ENCODE data around the gene LIMD2. TPM values are rescaled to one million over a fixed set of nuclear protein-coding genes. Genes with fewer than 3 reads are reported as not detected.

LIMD2 gene
- total and polyA plus RNA-seq, 4 donors, result 26.4 to 69.5 (median 30.5) TPM

- H3K9me3 ChIP-seq (ENCODE audit: control insufficient read depth in 4 of 4, insufficient read depth in 3 of 4, low read length in 3 of 4), result no peaks in the 10 kb centered on the region
- DNase-seq (no peak), ATAC-seq (ENCODE audit: insufficient read depth, low FRiP score) (no peak)
- H3K4me3 ChIP-seq, result no peak overlapping the region
- peaks cover 18 to 39% (median 33%) of the 10 kb centered on the region in 4 donors for H3K36me3 ChIP-seq (ENCODE audit: control insufficient read depth in 4 of 4, insufficient read depth in 4 of 4, low read length in 4 of 4)
- WGBS, 2 donors, result 93 to 94% methylated on average over 6 of the region's 6 CpGs
- no peak overlapping the region for H3K27ac ChIP-seq (ENCODE audit: low read depth in 1 of 2, low read length in 1 of 2)
- H3K9ac ChIP-seq (ENCODE audit: insufficient read depth in 1 of 2, low read length in 2 of 2), result no peak overlapping the region
- TF ChIP-seq CTCF (IDR thresholded peaks at IDR 0.05; ENCODE audit: control extremely low read depth, extremely low read depth), result no peak
- no peaks in the 10 kb centered on the region for H3K27me3 ChIP-seq (ENCODE audit: control insufficient read depth in 3 of 3, insufficient read depth in 3 of 3, low read length in 2 of 3)
- peaks cover 0 to 3% (median 0%) of the 10 kb centered on the region in 5 donors for H3K4me1 ChIP-seq (ENCODE audit: control insufficient read depth in 5 of 5, insufficient read depth in 5 of 5, low read length in 5 of 5)
These were observed 9.2 kb upstream of the LIMD2 start for GRCh38 chr17:63709110-63709509.

GRCh38 chr17:63707151-63707550 is 7.2 kb upstream of the LIMD2 start:
- no peak overlapping the region for H3K27ac ChIP-seq (ENCODE audit: low read depth in 1 of 2, low read length in 1 of 2)
- ATAC-seq (ENCODE audit: insufficient read depth, low FRiP score) (no peak), DNase-seq (no peak)
- no peak overlapping the region for H3K4me3 ChIP-seq
- H3K9me3 ChIP-seq (ENCODE audit: control insufficient read depth in 4 of 4, insufficient read depth in 3 of 4, low read length in 3 of 4), result no peaks in the 10 kb centered on the region
- H3K27me3 ChIP-seq (ENCODE audit: control insufficient read depth in 3 of 3, insufficient read depth in 3 of 3, low read length in 2 of 3), result no peaks in the 10 kb centered on the region
- H3K4me1 ChIP-seq (ENCODE audit: control insufficient read depth in 5 of 5, insufficient read depth in 5 of 5, low read length in 5 of 5), result peaks cover 0 to 7% (median 0%) of the 10 kb centered on the region in 5 donors
- peaks cover 20 to 41% (median 33%) of the 10 kb centered on the region in 4 donors for H3K36me3 ChIP-seq (ENCODE audit: control insufficient read depth in 4 of 4, insufficient read depth in 4 of 4, low read length in 4 of 4)
- no peak for TF ChIP-seq CTCF (IDR thresholded peaks at IDR 0.05; ENCODE audit: control extremely low read depth, extremely low read depth)
- H3K9ac ChIP-seq (ENCODE audit: insufficient read depth in 1 of 2, low read length in 2 of 2), result no peak overlapping the region
- WGBS, 2 donors, result 92% methylated on average over 11 of the region's 11 CpGs

- Histone ChIP-seq H3K4me1 (ENCODE audit: control insufficient read depth in 5 of 5, insufficient read depth in 5 of 5, low read length in 5 of 5) (peaks cover 0 to 10% (median 0%) of the 10 kb centered on the region in 5 donors), H3K9ac (ENCODE audit: insufficient read depth in 1 of 2, low read length in 2 of 2) (no peak overlapping the region), H3K9me3 (ENCODE audit: control insufficient read depth in 4 of 4, insufficient read depth in 3 of 4, low read length in 3 of 4) (no peaks in the 10 kb centered on the region), H3K36me3 (ENCODE audit: control insufficient read depth in 4 of 4, insufficient read depth in 4 of 4, low read length in 4 of 4) (peaks cover 20 to 37% (median 28%) of the 10 kb centered on the region in 4 donors), H3K27me3 (ENCODE audit: control insufficient read depth in 3 of 3, insufficient read depth in 3 of 3, low read length in 2 of 3) (no peaks in the 10 kb centered on the region), H3K27ac (ENCODE audit: low read depth in 1 of 2, low read length in 1 of 2) (no peak overlapping the region), H3K4me3 (no peak overlapping the region)
- WGBS, 2 donors, result 74 to 75% methylated on average over 7 of the region's 7 CpGs
- DNase-seq (no peak), ATAC-seq (ENCODE audit: insufficient read depth, low FRiP score) (no peak)
- no peak for TF ChIP-seq CTCF (IDR thresholded peaks at IDR 0.05; ENCODE audit: control extremely low read depth, extremely low read depth)
These were observed 6.6 kb upstream of the LIMD2 start for GRCh38 chr17:63706336-63707082.

Measured in lung (tissue), 12 donors.